Measurements from ENCODE around the gene NCAN.

The NCAN gene

GRCh38 chr19:19297759-19298158 is 86.0 kb downstream of the NCAN start:
- no peak for DNase-seq

DNA sequence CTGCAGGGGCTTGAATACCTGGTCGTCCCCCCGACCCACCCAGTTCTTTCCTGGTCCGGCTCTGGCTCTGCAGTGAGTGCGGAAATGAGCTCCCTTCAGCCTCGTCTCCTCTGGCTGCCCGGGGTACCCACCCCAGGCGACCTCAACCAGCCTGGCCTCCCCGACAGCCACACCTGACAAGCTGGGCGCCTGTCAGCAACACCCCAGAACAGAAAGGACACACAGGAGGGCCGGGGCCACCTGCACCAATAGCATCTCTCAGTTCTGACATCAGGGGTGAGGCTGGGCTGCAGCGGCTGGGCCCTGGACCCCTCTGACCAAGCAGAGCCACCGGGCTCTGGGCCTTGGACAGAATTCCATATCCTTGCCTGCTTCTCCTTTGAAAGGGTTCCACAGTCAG is 88.9 kb downstream of the NCAN start:
- DNase-seq: no peak
